Cardiac muscle cell (in vitro differentiated cells and primary cell): ENCODE results near the gene COL4A2. TPM values are rescaled to one million over a fixed set of nuclear protein-coding genes. Genes with fewer than 3 reads are reported as not detected.

Experiments
- DNase-seq, 2 donors: peaks; one replicate each; pipeline versions ENCODE4 v3.0.0 to v3.0.0-alpha.2; 2010 to 2017; ENCODE audit warnings: low read depth in 1 of 2, low spot score in 1 of 2
- H3K27ac ChIP-seq: fragments of 200-600 bp; sonication (generic); 2 replicates; pipeline ENCODE4 v1.5.1; 2016
- H3K27me3 ChIP-seq: fragments of 200-600 bp; sonication (generic); 2 replicates; pipeline ENCODE4 v1.6.0; 2016; ENCODE audit warnings: control low read depth
- H3K36me3 ChIP-seq: fragments of 200-600 bp; sonication (generic); 2 replicates; pipeline ENCODE4 v1.5.1; 2016; ENCODE audit warnings: control low read depth
- H3K4me1 ChIP-seq: fragments of 200-600 bp; sonication (generic); 2 replicates; pipeline ENCODE4 v1.8.1; 2017; ENCODE audit warnings: low read depth, mild to moderate bottlenecking, mixed run types
- H3K4me3 ChIP-seq: fragments of 200-600 bp; sonication (generic); 2 replicates; pipeline ENCODE4 v1.5.1; 2016; ENCODE audit warnings: mild to moderate bottlenecking
- H3K9me3 ChIP-seq: fragments of 200-600 bp; sonication (generic); 2 replicates; pipeline ENCODE4 v1.5.1; 2017; ENCODE audit warnings: low read depth, mild to moderate bottlenecking, control low read depth
- polyA plus RNA-seq: library from polyadenylated mRNA; unstranded; fragments of >200 nt; fragmentation: Nextera tagmentation; extraction: Ambion mirVana; gene quantifications from 2 replicates; pipeline ENCODE4 v1.2.1, GENCODE V29; 2016
- total RNA-seq: library from RNA; depleted of rRNA; stranded (reverse); fragments of >200 nt; gene quantifications from 2 replicates; pipeline ENCODE4 v1.2.3, GENCODE V29; 2016
- TF ChIP-seq, protein P1 (sequence below): IDR thresholded peaks from 2 replicates; pipeline ENCODE4 v1.5.1; 2012; ENCODE audit warnings: low read depth, mild to moderate bottlenecking, low read length

The COL4A2 gene
- total and polyA plus RNA-seq, 2 experiments from 2014 or later, result 184 to 516 TPM

DNA sequence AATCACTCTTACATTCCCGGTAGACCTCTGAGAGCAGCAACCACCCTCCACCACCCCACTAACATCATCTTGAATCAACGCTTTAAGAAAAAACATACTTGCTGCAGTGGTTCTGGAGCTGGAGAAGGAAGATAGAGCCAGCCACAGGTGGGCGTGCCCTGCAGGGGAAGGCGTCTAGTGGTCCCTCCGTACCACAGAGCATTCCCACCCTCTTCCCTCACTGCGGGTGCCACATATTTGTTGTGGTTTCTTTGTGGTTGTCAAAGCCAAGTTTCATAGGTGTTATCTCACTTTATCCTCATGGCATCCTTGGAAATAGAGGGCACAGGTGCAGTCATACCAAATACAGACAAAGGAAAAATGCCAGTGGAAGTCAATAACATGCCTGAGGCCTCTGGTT lies 22.2 kb downstream of the COL4A2 start:
- no peaks in the 10 kb centered on the region for H3K9me3 ChIP-seq
- H3K27ac ChIP-seq, result no peak overlapping the region
- DNase-seq, result no peak
- no peaks in the 10 kb centered on the region for H3K36me3 ChIP-seq
- peaks cover 27% of the 10 kb centered on the region for H3K4me1 ChIP-seq
- no peaks in the 10 kb centered on the region for H3K27me3 ChIP-seq
- H3K4me3 ChIP-seq, result no peak overlapping the region
- TF ChIP-seq, protein P1, sequence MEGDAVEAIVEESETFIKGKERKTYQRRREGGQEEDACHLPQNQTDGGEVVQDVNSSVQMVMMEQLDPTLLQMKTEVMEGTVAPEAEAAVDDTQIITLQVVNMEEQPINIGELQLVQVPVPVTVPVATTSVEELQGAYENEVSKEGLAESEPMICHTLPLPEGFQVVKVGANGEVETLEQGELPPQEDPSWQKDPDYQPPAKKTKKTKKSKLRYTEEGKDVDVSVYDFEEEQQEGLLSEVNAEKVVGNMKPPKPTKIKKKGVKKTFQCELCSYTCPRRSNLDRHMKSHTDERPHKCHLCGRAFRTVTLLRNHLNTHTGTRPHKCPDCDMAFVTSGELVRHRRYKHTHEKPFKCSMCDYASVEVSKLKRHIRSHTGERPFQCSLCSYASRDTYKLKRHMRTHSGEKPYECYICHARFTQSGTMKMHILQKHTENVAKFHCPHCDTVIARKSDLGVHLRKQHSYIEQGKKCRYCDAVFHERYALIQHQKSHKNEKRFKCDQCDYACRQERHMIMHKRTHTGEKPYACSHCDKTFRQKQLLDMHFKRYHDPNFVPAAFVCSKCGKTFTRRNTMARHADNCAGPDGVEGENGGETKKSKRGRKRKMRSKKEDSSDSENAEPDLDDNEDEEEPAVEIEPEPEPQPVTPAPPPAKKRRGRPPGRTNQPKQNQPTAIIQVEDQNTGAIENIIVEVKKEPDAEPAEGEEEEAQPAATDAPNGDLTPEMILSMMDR, result no peak

DNA sequence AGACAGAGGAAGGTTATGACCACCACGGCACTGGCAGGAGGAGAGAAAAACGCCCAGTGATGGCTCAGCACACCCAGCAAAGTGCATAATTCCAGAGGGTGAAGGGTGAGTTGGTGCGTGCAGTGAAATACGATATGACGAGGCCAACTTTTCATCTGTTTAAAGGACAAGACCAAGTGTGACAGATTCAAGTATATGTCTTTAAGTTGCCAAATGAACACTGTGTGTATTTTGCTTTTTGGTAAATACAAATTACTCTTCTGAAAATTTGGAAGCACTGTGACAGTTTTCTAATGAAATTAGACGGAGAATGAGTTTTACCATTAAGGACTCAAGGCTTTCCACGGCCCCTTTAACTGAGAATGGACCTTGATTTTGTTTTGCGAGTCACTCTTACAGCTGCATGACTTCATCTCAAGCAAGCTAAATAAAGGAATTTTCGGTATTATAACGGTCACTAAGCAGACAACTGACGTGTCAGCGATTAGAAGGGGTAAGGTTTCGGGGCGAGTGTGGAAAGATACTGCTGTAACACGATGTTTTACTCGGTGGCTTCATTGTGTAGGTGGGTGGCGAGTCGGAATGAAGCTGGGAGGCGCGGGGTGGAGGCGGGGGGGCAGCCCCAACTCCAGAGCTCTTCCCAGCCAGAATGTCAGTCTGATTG lies 22.8 kb downstream of the COL4A2 start:
- TF ChIP-seq, protein P1, result no peak
- Histone ChIP-seq H3K9me3 (no peaks in the 10 kb centered on the region), H3K4me1 (peaks cover 21% of the 10 kb centered on the region), H3K4me3 (no peak overlapping the region), H3K27me3 (no peaks in the 10 kb centered on the region), H3K27ac (no peak overlapping the region), H3K36me3 (no peaks in the 10 kb centered on the region)
- DNase-seq, result peak in 1 of 2 donors; percentile 49

GRCh38 chr13:110330491-110331011 lies 23.5 kb downstream of the COL4A2 start:
- Histone ChIP-seq H3K9me3 (no peaks in the 10 kb centered on the region), H3K27ac (no peak overlapping the region), H3K27me3 (no peaks in the 10 kb centered on the region), H3K36me3 (no peaks in the 10 kb centered on the region), H3K4me3 (no peak overlapping the region), H3K4me1 (peaks cover 16% of the 10 kb centered on the region)
- TF ChIP-seq, protein P1, result no peak
- DNase-seq, result peak in 1 of 2 donors; percentile 33

DNA sequence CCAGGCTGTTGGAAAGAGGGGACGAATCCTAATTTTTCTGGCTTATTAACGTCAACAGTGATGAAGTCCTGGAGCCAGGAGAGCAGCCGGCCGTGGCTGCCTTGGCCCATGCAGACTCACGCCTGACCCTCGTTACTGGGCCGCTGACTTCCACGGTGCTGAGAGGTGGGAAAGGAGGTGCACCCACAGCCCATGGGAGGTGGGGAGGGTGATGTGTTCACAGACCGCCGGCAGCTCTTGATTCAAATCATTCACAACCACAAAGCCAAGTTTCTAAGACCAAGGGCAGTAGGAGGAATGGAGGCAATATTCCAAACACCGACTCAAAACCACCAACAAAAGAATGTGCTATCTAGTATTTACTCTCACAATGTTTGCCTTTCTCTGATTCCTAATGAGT lies 24.3 kb downstream of the COL4A2 start:
- Histone ChIP-seq H3K4me3 (no peak overlapping the region), H3K27ac (no peak overlapping the region), H3K36me3 (no peaks in the 10 kb centered on the region), H3K9me3 (no peaks in the 10 kb centered on the region), H3K27me3 (no peaks in the 10 kb centered on the region), H3K4me1 (peaks cover 9% of the 10 kb centered on the region)
- TF ChIP-seq, protein P1, result no peak
- DNase-seq, result peak in 1 of 2 donors; percentile 41

DNA sequence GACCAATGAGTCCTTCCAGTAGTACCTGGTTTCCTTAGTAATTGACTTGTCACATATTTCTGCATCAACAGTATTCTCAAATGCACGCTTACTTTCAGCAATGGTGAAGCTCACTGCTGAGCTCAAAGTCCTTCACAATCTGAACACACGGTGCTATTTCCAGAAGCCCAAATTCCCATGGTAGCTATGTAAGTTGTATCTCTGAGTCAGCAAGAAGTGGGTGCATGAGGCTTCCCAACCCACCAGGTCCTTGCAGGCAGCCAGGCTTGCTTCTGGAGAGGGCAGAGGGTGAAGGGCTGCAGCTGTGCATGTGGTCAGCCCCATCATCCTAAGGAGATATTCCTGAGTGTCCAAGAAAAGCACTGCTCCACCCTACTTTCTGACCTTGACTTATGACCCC lies 25.7 kb downstream of the COL4A2 start:
- H3K27me3 ChIP-seq, result no peaks in the 10 kb centered on the region
- H3K9me3 ChIP-seq, result no peaks in the 10 kb centered on the region
- DNase-seq, result no peak
- TF ChIP-seq, protein P1, result no peak
- no peak overlapping the region for H3K4me3 ChIP-seq
- no peak overlapping the region for H3K27ac ChIP-seq
- no peaks in the 10 kb centered on the region for H3K4me1 ChIP-seq
- no peaks in the 10 kb centered on the region for H3K36me3 ChIP-seq
